ENCODE measurements around the gene ADM5.

The ADM5 gene

DNA sequence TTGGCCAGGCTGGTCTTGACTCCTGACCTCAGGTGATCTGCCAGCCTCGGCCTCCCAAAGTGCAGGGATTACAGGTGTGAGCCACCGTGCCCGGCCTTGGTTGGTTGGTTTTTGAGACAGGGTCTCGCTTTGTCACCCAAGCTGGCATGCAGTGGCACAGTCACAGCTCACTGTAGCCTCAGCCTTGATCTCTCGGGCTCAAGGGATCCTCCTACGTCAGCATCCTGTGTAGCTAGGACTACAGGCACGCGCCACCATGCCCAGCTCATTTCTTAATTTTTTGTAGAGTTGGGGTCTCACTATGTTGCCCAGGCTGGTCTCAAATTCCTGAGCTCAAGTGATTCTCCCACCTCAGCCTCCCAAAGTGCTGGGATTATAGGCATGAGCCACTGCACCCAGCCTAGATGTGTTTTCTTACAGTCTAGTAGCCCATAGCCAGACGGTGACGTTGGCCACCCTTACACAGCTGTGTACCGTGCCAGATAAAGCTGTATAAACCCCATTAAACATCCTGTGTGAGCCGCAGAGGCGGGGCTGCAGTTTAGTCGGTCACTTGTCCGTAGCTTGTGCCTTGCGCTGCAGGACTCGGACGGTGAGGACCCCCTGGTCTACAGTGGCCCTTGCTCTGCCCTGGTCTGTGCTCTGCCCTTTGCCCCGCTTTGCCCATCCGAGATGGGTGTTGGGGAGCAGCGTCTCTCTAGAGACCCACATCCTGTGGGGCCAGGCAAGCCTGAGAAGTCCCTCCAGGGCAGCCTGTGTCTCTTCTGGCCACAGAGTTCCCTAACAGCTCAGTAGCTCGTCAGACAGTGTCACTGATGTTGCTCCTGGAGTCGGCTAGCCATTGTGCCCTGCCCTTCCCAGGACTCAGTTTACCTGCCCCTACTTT is 33.6 kb upstream of the ADM5 start:
- no peak overlapping the region for H3K4me3 Mint-ChIP-seq
- H3K27ac Mint-ChIP-seq: peak overlapping the region; percentile 73
- DNase-seq (ENCODE audit: low spot score in 2 of 2) (no peak), ATAC-seq (no peak)
- H3K36me3 Mint-ChIP-seq: peaks cover 74% of the 10 kb centered on the region
- no peaks in the 10 kb centered on the region for H3K4me1 Mint-ChIP-seq
- no peaks in the 10 kb centered on the region for H3K9me3 Mint-ChIP-seq

DNA sequence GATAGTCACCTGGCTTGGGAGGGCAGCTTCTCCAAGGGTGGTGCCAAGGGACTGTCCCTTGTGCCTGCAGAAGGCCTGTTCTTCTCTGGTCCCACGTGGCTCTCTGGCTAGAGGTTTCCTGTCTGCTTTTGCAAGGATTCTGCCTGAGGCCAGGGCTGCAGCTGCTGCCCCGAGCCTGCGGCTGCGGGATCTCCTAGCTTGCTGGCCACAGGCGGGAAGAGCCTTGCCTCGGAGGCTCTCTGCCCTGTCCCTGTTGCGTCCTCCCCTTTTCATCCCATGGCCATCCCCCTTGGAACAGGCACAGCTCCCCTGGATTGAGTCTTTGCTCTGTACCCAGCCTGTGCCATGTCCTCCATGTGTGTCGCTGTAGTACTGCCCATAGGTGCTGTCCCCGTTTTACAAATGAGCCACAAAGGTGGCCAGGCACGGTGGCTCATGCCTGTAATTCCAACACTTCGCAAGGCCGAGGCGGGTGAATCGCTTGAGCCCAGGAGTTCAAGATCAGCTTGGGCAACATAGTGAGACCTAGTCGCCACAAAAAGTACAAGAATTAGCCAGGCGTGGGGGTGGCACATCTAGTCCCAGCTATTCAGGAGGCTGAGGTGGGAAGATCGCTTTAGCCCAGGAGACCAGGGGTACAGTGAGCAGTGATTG is 32.8 kb upstream of the ADM5 start:
- Mint-ChIP-seq H3K36me3 (peaks cover 81% of the 10 kb centered on the region), H3K27ac (peak overlapping the region; percentile 73), H3K9me3 (no peaks in the 10 kb centered on the region), H3K4me3 (no peak overlapping the region), H3K4me1 (no peaks in the 10 kb centered on the region)
- ATAC-seq: no peak
- no peak for DNase-seq (ENCODE audit: low spot score in 2 of 2)

DNA sequence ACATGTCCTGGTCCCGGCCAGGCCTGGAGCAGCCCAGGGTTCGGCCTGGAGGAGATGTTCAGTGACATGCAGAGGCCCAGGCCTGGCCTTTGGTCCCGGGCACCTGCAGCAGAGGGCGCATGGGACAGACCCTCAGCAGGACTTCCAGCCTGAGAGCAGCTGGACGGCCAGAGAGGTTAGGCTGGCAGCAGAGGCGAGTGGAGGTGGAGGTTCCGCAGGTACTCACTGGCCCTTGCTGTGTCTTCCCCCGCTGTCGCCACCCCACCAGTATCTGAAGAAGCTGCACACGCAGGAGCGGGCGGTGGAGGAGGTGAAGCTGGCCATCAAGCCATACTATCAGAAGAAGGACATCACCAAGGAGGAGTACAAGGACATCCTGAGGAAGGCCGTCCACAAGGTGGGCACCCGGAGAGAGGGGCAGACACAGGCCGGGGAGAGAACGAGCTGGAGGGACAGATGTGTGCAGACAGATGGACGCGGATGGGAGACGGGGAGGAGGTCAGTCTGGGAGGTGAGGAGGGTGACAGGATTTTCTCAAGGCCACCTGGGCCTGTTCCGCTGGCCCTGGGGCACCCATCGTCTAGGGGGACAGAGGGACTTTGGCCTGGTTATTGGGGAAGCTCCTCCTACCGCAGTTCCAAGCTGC is 31.8 kb upstream of the ADM5 start:
- H3K9me3 Mint-ChIP-seq: no peaks in the 10 kb centered on the region
- ATAC-seq (no peak), DNase-seq (ENCODE audit: low spot score in 2 of 2) (no peak)
- H3K27ac Mint-ChIP-seq: peak overlapping the region; percentile 90
- no peak overlapping the region for H3K4me3 Mint-ChIP-seq
- H3K36me3 Mint-ChIP-seq: peaks cover 87% of the 10 kb centered on the region
- H3K4me1 Mint-ChIP-seq: peaks cover 5% of the 10 kb centered on the region

DNA sequence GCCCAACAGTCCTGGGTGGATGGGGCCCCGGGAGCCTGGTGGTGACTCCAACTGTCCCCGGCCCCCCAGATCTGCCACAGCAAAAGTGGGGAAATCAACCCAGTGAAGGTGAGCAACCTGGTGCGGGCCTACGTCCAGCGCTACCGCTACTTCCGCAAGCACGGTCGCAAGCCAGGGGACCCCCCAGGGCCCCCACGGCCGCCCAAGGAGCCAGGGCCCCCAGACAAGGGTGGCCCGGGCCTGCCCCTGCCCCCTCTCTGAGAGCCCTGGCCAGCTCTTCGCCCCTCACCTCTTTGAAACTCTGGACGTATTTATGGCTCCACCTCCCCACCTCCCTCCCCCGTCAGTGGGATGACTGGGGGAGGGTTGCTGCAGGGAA is 31.3 kb upstream of the ADM5 start:
- Mint-ChIP-seq H3K27ac (peak overlapping the region; percentile 90), H3K4me1 (peaks cover 10% of the 10 kb centered on the region), H3K36me3 (peaks cover 88% of the 10 kb centered on the region), H3K9me3 (no peaks in the 10 kb centered on the region), H3K4me3 (no peak overlapping the region)
- DNase-seq (ENCODE audit: low spot score in 2 of 2) (no peak), ATAC-seq (no peak)

DNA sequence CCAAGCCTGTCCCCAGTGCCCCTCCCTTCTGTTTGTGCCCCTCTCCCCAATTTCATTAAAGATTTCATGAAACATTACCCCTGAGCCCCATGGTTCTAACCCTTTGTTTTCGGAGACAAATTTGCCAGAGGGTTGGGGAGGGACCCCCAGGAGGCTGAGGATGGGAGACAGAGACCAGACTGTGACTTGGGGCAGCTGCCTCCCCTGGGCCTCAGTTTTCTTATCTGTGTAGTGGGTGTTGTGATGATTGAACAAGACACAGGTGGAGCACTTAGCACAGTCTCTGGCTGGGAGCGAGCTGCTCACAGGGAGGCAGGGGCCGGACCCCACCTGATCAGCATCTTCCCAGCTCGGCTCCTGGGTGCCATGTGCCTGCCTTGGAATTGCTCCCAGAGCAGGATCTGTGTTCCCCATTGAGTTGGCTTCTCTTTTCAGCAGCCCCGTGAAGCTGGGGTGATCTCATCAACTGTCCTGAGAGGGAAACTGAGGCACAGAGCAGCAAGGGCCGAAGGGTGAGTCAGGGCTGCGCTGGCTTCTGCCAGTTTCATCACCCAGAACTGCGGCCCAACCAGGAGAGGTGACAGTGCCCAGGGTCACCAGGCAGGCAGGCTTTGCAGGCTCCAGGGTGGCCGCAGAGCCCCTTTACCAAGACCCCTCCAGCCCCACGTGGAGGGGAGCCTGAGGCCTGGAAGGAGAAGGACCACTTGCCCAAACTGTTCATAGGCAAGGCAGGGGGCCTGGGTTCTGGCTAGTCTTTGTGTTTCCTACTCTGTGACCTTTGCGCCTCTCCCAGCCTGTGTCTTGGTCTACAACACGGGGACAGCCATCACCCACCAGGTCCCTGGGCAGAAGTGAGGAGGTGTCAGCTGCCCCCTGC is 30.6 kb upstream of the ADM5 start:
- peaks cover 16% of the 10 kb centered on the region for H3K4me1 Mint-ChIP-seq
- ATAC-seq (no peak), DNase-seq (ENCODE audit: low spot score in 2 of 2) (no peak)
- peak overlapping the region; percentile 61 for H3K27ac Mint-ChIP-seq
- peaks cover 89% of the 10 kb centered on the region for H3K36me3 Mint-ChIP-seq
- no peak overlapping the region for H3K4me3 Mint-ChIP-seq
- H3K9me3 Mint-ChIP-seq: no peaks in the 10 kb centered on the region

DNA sequence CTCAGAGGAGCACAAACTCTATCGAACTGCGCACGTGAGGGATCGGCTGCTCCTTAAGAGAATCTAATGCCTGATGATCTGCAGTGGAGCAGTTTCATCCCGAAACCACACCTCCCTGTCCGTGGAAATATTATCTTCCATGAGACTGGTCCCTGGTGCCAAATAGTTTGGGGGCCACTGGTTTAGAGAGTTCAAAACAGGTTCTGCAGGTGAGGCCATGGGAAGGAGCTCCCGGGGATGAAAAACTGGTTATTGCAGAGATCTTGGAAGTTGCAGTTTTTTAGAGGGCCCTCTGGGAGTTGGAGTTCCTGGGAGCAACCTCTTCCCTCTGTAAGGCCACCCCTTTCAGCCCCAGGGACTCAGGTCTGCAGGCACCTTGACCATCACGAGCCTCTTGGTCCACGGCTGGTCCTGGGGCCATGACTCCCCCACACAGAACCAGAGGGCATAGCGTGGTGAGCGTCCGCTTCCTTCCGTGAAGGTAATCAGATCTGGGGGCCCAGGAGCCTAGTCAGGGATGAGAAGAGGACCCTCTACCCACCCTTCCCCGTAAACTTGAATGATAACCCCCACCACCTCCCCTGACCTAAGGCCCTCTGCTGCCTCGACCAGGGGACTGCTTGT is 28.9 kb upstream of the ADM5 start:
- DNase-seq (ENCODE audit: low spot score in 2 of 2) (no peak), ATAC-seq (no peak)
- no peaks in the 10 kb centered on the region for H3K9me3 Mint-ChIP-seq
- H3K27ac Mint-ChIP-seq: peak overlapping the region; percentile 61
- H3K36me3 Mint-ChIP-seq: peaks cover 85% of the 10 kb centered on the region
- H3K4me3 Mint-ChIP-seq: no peak overlapping the region
- H3K4me1 Mint-ChIP-seq: peaks cover 33% of the 10 kb centered on the region

DNA sequence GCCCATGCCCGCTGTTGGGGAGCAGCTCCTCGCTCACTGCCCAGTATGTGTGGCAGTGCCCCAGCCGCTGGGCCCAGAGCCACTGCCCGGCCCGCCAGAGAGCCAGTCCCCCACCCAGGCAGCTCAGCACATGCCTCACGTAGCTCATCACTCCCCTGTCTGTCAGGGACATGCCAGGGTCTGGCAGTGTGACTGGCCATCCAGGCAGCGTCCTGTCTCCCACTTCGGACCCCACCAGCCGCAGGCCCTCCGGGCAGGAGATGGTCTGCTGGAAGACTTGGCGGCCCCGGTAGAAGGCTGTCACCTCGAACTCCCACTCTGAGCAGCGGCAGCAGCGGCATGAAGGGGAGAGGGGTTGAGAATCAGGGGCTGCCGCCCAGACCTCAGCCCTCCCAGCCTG is 27.4 kb upstream of the ADM5 start:
- no peak for ATAC-seq
- peaks cover 76% of the 10 kb centered on the region for H3K36me3 Mint-ChIP-seq
- no peak for DNase-seq (ENCODE audit: low spot score in 2 of 2)
- H3K9me3 Mint-ChIP-seq: no peaks in the 10 kb centered on the region
- H3K4me1 Mint-ChIP-seq: peaks cover 48% of the 10 kb centered on the region
- no peak overlapping the region for H3K27ac Mint-ChIP-seq
- no peak overlapping the region for H3K4me3 Mint-ChIP-seq

DNA sequence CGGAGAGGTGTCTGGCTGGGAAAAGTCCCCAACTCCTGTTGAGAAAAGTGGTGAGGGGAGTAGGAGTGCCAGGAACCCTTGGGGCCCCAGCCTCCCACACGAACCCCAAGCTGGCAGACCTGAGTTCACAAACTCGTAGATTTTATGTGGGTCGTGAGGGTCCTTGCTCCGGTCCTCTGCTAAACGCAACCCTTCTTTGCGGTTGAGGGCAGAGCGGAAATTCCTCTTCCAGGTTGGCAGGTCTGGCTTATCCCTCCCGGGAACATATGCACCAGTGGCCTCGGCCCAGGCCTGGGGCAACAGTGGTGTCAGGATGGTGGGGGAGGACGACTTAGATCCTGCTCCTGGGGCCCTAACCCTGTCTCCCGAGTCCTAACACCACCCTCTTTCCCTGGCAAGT is 26.2 kb upstream of the ADM5 start:
- DNase-seq (ENCODE audit: low spot score in 2 of 2): no peak
- Mint-ChIP-seq H3K9me3 (no peaks in the 10 kb centered on the region), H3K27ac (peak overlapping the region; percentile 97), H3K36me3 (peaks cover 68% of the 10 kb centered on the region), H3K4me1 (peaks cover 53% of the 10 kb centered on the region), H3K4me3 (peak overlapping the region; percentile 99)
- no peak for ATAC-seq

DNA sequence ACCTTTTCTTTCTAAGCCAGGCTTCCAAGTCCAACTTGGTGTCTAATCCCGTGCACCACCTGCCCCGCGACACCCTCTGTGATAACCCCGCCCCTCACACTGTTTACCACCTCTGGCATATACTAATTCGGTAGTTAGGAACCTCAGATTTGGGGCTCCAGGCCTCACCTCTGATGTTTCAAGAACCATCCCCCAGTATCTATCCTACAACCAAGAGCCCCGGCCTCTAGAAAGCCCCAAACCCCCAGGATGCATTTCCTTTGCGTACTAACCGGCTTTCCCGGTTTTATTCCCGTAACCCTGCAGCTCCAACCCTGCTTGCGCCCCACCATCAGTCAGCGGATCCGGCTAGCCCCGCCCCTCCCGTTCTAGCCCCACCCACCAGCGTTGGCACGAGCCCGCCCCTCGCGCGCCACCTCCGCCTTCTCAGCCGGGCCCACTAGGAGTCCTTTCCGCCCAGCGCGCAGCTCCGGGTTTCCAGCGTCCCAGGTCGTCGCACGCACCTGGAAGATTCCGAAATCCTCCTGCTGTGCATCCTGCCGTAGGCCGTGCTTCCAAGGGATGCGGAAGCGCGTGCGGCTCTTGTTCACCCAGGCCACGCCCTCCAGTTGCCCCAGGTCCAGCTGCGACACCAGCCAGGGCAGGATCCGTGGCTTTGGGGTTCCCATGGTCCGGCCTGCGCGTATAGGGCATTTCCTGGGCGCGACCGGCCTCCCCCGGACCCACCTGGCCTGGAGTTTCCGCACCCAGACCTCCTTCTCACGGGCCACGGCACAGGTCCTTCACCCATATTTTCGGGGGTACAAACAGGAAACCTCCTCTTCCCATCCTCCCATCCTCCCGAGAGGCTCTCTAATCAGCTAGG is 25.0 kb upstream of the ADM5 start:
- ATAC-seq (peak; percentile 75), DNase-seq (ENCODE audit: low spot score in 2 of 2) (peak; percentile 80 to 93)
- H3K36me3 Mint-ChIP-seq: peaks cover 66% of the 10 kb centered on the region
- peak overlapping the region; percentile 99 for H3K4me3 Mint-ChIP-seq
- H3K27ac Mint-ChIP-seq: peak overlapping the region; percentile 97
- H3K9me3 Mint-ChIP-seq: no peaks in the 10 kb centered on the region
- H3K4me1 Mint-ChIP-seq: peaks cover 53% of the 10 kb centered on the region

DNA sequence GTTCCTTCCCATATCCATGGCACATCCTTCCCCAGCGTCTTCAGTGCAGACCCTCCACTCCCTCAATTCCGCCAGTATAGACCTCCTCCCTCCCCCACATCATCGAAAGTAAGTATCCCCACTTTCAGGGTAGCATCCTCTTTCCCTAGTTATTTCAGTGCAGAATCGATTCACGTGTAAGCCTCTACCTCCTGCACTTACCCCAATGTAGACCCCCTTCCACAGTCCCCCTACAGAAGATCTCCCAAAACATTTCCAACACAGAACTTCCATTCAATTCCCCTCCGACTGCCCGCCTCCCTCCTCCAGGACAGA is 24.4 kb upstream of the ADM5 start:
- ATAC-seq: no peak
- H3K9me3 Mint-ChIP-seq: no peaks in the 10 kb centered on the region
- H3K4me1 Mint-ChIP-seq: peaks cover 53% of the 10 kb centered on the region
- H3K27ac Mint-ChIP-seq: peak overlapping the region; percentile 97
- peak overlapping the region; percentile 99 for H3K4me3 Mint-ChIP-seq
- no peak for DNase-seq (ENCODE audit: low spot score in 2 of 2)
- H3K36me3 Mint-ChIP-seq: peaks cover 65% of the 10 kb centered on the region

DNA sequence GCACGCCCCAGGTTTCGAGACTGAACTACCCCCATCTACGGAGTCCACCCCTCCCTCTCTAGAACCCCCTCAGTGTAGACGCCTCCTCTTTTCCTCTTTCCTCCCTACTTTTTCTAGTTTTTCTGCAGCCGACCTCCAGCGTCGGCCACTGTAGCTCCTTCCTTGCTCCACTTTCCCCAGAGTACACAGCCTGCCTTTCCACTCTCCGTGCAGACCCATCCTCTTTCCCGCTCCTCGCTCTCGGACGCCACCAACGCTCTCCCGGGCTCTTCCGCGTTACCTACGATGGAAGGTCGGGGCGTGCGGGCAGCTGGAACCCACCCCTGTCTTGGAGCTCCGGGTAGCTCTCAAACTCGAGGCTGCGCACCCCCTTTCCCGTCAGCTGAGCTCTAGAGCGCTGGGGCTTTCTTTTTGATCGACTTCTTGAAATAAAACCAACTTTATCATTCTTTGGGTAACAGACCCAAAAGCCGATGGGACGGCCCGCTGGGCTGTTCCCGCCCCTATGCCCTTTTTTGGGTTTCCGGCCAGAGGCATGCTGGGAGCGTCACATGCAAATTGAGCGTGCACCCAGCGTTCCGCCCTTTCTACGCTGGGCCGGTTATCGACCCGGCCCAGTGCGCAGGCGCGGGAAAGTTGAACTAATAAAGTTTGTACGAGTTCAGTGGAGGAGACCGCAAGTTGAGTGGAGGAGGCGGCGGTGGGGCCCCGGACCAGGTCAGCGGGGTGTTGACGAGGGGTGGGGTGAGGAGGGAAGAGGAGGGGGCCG is 23.9 kb upstream of the ADM5 start, which contains the start of the genes BCL2L12 and IRF3:
BCL2L12 (plus strand) TSS at position 583 of the 769 bp plus-strand sequence. CDS start 760 bp downstream, outside the sequence.
IRF3 (minus strand) TSS at position 507 of the 769 bp plus-strand sequence. CDS start 1,019 bp downstream, outside the sequence.
- Mint-ChIP-seq H3K4me3 (peak within 1 kb of the TSS; percentile 99), H3K36me3 (peaks cover 59% of the 10 kb centered on the region), H3K4me1 (peaks cover 53% of the 10 kb centered on the region), H3K9me3 (no peaks in the 10 kb centered on the region), H3K27ac (peak within 1 kb of the TSS; percentile 97)
- peak; percentile 94 to 98 for DNase-seq (ENCODE audit: low spot score in 2 of 2)
- ATAC-seq: peak; percentile 90

DNA sequence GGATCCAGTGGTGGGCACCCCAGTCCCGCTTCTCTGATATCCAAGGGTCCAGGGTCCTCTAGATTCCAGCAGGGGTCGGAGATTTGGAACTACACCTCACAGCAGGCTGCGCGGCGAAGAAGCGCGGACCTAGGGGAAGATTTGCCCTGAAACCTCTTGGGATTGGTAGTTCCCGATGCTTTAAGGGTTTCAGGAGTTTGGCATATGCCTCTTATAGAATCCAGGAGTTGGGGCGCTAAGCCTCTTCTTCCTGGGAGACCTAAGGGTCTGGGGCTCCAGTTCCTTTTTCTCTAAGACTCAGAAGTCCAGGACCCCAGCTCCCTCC is 23.3 kb upstream of the ADM5 start:
- Mint-ChIP-seq H3K9me3 (no peaks in the 10 kb centered on the region), H3K27ac (peak overlapping the region; percentile 97)

DNA sequence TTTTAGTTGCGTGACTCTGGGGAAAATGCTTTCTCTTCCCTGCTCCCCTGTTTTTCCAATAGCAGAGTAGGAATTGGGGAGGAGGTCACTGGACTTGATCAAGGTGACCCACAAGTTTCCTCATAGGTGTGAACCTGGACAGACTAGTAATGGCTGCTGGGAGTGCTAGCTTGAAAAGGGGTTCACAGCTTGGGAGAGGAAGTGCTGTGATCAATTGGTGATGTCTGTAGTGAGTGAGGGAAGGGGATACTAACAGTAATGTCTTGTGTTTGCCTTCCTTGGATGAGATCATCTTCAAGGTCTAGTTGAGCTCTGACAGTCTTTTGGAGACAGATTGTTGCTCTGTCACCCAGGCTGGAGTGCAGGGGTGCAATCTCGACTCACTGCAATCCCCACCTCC is 21.9 kb upstream of the ADM5 start:
- Mint-ChIP-seq H3K36me3 (peaks cover 49% of the 10 kb centered on the region), H3K9me3 (no peaks in the 10 kb centered on the region), H3K27ac (peak overlapping the region; percentile 97), H3K4me1 (peaks cover 57% of the 10 kb centered on the region), H3K4me3 (peak overlapping the region; percentile 99)
- ATAC-seq (no peak), DNase-seq (ENCODE audit: low spot score in 2 of 2) (no peak)

More for the DNA sequence above, 23.3 kb upstream of the ADM5 start:
- no peak for ATAC-seq
- H3K4me1 Mint-ChIP-seq: peaks cover 53% of the 10 kb centered on the region
- H3K36me3 Mint-ChIP-seq: peaks cover 55% of the 10 kb centered on the region
- H3K4me3 Mint-ChIP-seq: peak overlapping the region; percentile 99
- no peak for DNase-seq (ENCODE audit: low spot score in 2 of 2)
